ENCODE data around the gene SMIM28.
"Not testable (repeated sequence)": the region's sequence is repeated elsewhere in the genome, so short reads cannot be mapped to it uniquely, and the experiment has no call there.

SMIM28 gene

GRCh38 chr6:138377844-138378243, at the start of gene SMIM28:
Gene SMIM28 (plus strand): TSS chr6:138377905. CDS start chr6:138378073, 168 bp downstream.
- no peak for DNase-seq (ENCODE audit: low read depth in 2 of 2)

- DNase-seq (ENCODE audit: low read depth in 2 of 2) = no peak
Measured at GRCh38 chr6:138328210-138328609, 49.5 kb upstream of the SMIM28 start.

GRCh38 chr6:138330763-138331162, 46.9 kb upstream of the SMIM28 start:
- DNase-seq (ENCODE audit: low read depth in 2 of 2) = no peak

GRCh38 chr6:138331444-138331843, 46.3 kb upstream of the SMIM28 start:
- no peak for DNase-seq (ENCODE audit: low read depth in 2 of 2)

GRCh38 chr6:138331984-138332383, 45.7 kb upstream of the SMIM28 start:
- no peak for DNase-seq (ENCODE audit: low read depth in 2 of 2)

GRCh38 chr6:138334000-138334399, 43.7 kb upstream of the SMIM28 start:
- no peak for DNase-seq (ENCODE audit: low read depth in 2 of 2)

- DNase-seq (ENCODE audit: low read depth in 2 of 2) = no peak
Measured at GRCh38 chr6:138334963-138335362, 42.7 kb upstream of the SMIM28 start.

GRCh38 chr6:138336221-138336620, 41.5 kb upstream of the SMIM28 start:
- no peak for DNase-seq (ENCODE audit: low read depth in 2 of 2)

GRCh38 chr6:138337076-138337475, 40.6 kb upstream of the SMIM28 start:
- no peak for DNase-seq (ENCODE audit: low read depth in 2 of 2)

GRCh38 chr6:138339024-138339423, 38.7 kb upstream of the SMIM28 start:
- no peak for DNase-seq (ENCODE audit: low read depth in 2 of 2)

GRCh38 chr6:138341176-138341575, 36.5 kb upstream of the SMIM28 start:
- no peak for DNase-seq (ENCODE audit: low read depth in 2 of 2)

GRCh38 chr6:138343112-138343511, 34.6 kb upstream of the SMIM28 start:
- no peak for DNase-seq (ENCODE audit: low read depth in 2 of 2)

- no peak for DNase-seq (ENCODE audit: low read depth in 2 of 2)
Measured at GRCh38 chr6:138345565-138346285, 32.0 kb upstream of the SMIM28 start.

- no peak for DNase-seq (ENCODE audit: low read depth in 2 of 2)
Measured at GRCh38 chr6:138346302-138347195, 31.2 kb upstream of the SMIM28 start.

- no peak for DNase-seq (ENCODE audit: low read depth in 2 of 2)
Measured at GRCh38 chr6:138347864-138348263, 29.8 kb upstream of the SMIM28 start.

- DNase-seq (ENCODE audit: low read depth in 2 of 2) = no peak
Measured at GRCh38 chr6:138349891-138350290, 27.8 kb upstream of the SMIM28 start.

- no peak for DNase-seq (ENCODE audit: low read depth in 2 of 2)
Measured at GRCh38 chr6:138357928-138358327, 19.8 kb upstream of the SMIM28 start.

GRCh38 chr6:138368684-138369083, 9.0 kb upstream of the SMIM28 start:
- not testable (repeated sequence) for DNase-seq (ENCODE audit: low read depth in 2 of 2)

- no peak for DNase-seq (ENCODE audit: low read depth in 2 of 2)
Measured at GRCh38 chr6:138370631-138371451, 6.9 kb upstream of the SMIM28 start.

GRCh38 chr6:138371452-138371711, 6.3 kb upstream of the SMIM28 start:
- no peak for DNase-seq (ENCODE audit: low read depth in 2 of 2)

- DNase-seq (ENCODE audit: low read depth in 2 of 2) = no peak
Measured at GRCh38 chr6:138371720-138372119, 6.0 kb upstream of the SMIM28 start.

GRCh38 chr6:138372711-138373463, 4.8 kb upstream of the SMIM28 start:
- no peak for DNase-seq (ENCODE audit: low read depth in 2 of 2)
